Caco-2 (cell line): ENCODE measurements around the gene HMCN1. TPM values are rescaled to one million over a fixed set of nuclear protein-coding genes. Genes with fewer than 3 reads are reported as not detected.

Experiments used
- BruUV-seq: library from RNA; stranded (reverse); fragments of 400-500 nt; replicated peaks from 2 replicates; lab custom pipeline; 2021; lab: Mats Ljungman, UMichigan
- CTCF ChIA-PET: fragments of 300-600 bp; sonication (Branson Sonifier 250); formaldehyde crosslinking; loops from one replicate; lab custom pipeline; 2022; ENCODE audit warnings: antibody characterized with exemption; lab: Charles Lee
- POLR2A ChIA-PET: fragments of 300-600 bp; sonication (Branson Sonifier 250); formaldehyde crosslinking; loops from one replicate; lab custom pipeline; 2022; ENCODE audit warnings: antibody characterized with exemption; lab: Charles Lee
- DNase-seq, 2 experiments: peaks; one replicate each; pipeline versions ENCODE4 v3.0.0 to v3.0.0-alpha.2; 2020 to 2022
- H3K27me3 ChIP-seq: replicated peaks from 2 replicates; pipeline ENCODE4 v1.6.0; 2011; ENCODE audit warnings: low read length; ENCODE audit not compliant: control insufficient read depth, insufficient read depth
- H3K36me3 ChIP-seq: 2 replicates; pipeline ENCODE4 v1.5.1; 2011; ENCODE audit warnings: low read length; ENCODE audit not compliant: control insufficient read depth, insufficient read depth
- H3K4me1 ChIP-seq: fragments of 250-450 bp; sonication (Bioruptor Pico); 2 replicates; pipeline ENCODE4 v1.5.1; 2020; ENCODE audit warnings: mild to moderate bottlenecking
- H3K4me3 ChIP-seq: 2 replicates; pipeline ENCODE4 v1.5.1; 2011; ENCODE audit warnings: low read depth, mild to moderate bottlenecking, control low read depth, low read length
- H3K9me3 ChIP-seq: fragments of 250-450 bp; sonication (Bioruptor Pico); 2 replicates; pipeline ENCODE4 v1.5.1; 2020; ENCODE audit warnings: mild to moderate bottlenecking, moderate library complexity
- H3K27ac Mint-ChIP-seq: one replicate; pipeline ENCODE4 v1.8.0; 2022; ENCODE audit warnings: mixed read lengths; ENCODE audit not compliant: unreplicated experiment
- H3K27me3 Mint-ChIP-seq: one replicate; pipeline ENCODE4 v1.8.0; 2022; ENCODE audit warnings: mixed read lengths; ENCODE audit not compliant: insufficient read depth, unreplicated experiment
- H3K36me3 Mint-ChIP-seq: one replicate; pipeline ENCODE4 v1.8.0; 2022; ENCODE audit warnings: mild to moderate bottlenecking, mixed read lengths; ENCODE audit not compliant: insufficient read depth, unreplicated experiment
- H3K4me1 Mint-ChIP-seq: one replicate; pipeline ENCODE4 v1.8.0; 2022; ENCODE audit warnings: low read depth, mixed read lengths; ENCODE audit not compliant: unreplicated experiment
- H3K4me3 Mint-ChIP-seq: one replicate; pipeline ENCODE4 v1.8.0; 2022; ENCODE audit warnings: mild to moderate bottlenecking, moderate library complexity, mixed read lengths; ENCODE audit not compliant: unreplicated experiment
- H3K9me3 Mint-ChIP-seq: one replicate; pipeline ENCODE4 v1.8.0; 2022; ENCODE audit warnings: mixed read lengths; ENCODE audit not compliant: unreplicated experiment
- intact Hi-C: fragments of 100-400 bp; cut with micrococcal nuclease; formaldehyde crosslinking; loops from one replicate; pipeline ENCODE4 v1.10.0; 2022; ENCODE audit not compliant: unreplicated experiment
- total RNA-seq: library from RNA; stranded (reverse); gene quantifications from 2 replicates; pipeline ENCODE4 v1.2.3, GENCODE V29; 2022
- TF ChIP-seq, protein P1 (sequence below), 2 experiments: fragments of 200-600 bp in 1 of 2; IDR thresholded peaks; 1 replicate in 1 of 2; 2 replicates in 1 of 2; pipeline versions ENCODE4 v1.5.1 to v1.8.0; 2011 to 2022; ENCODE audit warnings: antibody characterized with exemption in 1 of 2, control low read depth in 1 of 2, inconsistent platforms in 1 of 2, low read depth in 1 of 2, low read length in 1 of 2, mild to moderate bottlenecking in 1 of 2, moderate library complexity in 1 of 2; ENCODE audit not compliant: insufficient read depth in 1 of 2, severe bottlenecking in 1 of 2, unreplicated experiment in 1 of 2

Gene HMCN1
- total RNA-seq, 1 experiment from 2014 or later: 0.02 TPM

DNA sequence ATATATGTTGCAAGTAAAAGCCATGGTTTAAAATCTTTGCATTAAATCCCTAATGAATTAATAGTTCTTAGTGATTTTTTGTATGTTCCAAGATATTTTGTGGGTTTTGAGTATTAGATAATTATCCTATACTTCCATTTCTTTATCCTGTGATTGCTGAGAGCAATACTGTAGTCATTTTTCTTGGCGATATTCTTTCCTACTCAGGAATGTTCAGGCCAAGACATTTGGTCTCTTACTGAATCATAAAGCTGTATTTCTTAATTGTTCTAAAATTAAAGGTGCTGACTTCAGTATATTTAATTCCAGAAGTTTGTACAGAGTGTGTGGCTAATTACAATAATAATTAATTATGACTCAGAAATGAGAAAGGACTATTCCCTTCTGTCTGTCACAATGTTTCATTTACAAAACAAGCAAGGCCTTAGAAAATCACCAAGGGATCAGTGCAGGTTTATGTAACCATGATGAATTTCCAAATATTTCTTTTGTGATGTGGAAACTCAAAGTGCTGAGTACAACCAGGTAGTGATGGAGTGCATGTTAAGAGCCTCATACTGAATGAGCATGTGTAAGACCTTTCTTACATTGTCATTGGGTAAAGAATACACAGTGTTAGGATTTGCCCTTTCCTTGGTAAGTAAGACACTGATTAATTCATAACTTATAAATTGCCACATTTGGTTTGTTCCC lies 161.2 kb downstream of the HMCN1 start:
- Mint-ChIP-seq H3K27me3 (peaks cover 11% of the 10 kb centered on the region), H3K4me1 (no peaks in the 10 kb centered on the region), H3K36me3 (no peaks in the 10 kb centered on the region), H3K4me3 (no peak overlapping the region), H3K27ac (no peak overlapping the region), H3K9me3 (peaks cover 9% of the 10 kb centered on the region)
- no peak for DNase-seq
- Histone ChIP-seq H3K9me3 (no peaks in the 10 kb centered on the region), H3K36me3 (no peaks in the 10 kb centered on the region), H3K27me3 (no peaks in the 10 kb centered on the region), H3K4me3 (no peak overlapping the region), H3K4me1 (no peaks in the 10 kb centered on the region)
- no TSS peak for BruUV-seq
- POLR2A ChIA-PET: no interaction called here
- TF ChIP-seq, protein P1, sequence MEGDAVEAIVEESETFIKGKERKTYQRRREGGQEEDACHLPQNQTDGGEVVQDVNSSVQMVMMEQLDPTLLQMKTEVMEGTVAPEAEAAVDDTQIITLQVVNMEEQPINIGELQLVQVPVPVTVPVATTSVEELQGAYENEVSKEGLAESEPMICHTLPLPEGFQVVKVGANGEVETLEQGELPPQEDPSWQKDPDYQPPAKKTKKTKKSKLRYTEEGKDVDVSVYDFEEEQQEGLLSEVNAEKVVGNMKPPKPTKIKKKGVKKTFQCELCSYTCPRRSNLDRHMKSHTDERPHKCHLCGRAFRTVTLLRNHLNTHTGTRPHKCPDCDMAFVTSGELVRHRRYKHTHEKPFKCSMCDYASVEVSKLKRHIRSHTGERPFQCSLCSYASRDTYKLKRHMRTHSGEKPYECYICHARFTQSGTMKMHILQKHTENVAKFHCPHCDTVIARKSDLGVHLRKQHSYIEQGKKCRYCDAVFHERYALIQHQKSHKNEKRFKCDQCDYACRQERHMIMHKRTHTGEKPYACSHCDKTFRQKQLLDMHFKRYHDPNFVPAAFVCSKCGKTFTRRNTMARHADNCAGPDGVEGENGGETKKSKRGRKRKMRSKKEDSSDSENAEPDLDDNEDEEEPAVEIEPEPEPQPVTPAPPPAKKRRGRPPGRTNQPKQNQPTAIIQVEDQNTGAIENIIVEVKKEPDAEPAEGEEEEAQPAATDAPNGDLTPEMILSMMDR (IDR thresholded peaks at IDR 0.05; ENCODE audit: insufficient read depth in 1 of 2, low read depth in 1 of 2, low read length in 1 of 2, severe bottlenecking in 1 of 2, unreplicated experiment in 1 of 2): no peak
- intact Hi-C loops: no loop called here
- CTCF ChIA-PET: no interaction called here

DNA sequence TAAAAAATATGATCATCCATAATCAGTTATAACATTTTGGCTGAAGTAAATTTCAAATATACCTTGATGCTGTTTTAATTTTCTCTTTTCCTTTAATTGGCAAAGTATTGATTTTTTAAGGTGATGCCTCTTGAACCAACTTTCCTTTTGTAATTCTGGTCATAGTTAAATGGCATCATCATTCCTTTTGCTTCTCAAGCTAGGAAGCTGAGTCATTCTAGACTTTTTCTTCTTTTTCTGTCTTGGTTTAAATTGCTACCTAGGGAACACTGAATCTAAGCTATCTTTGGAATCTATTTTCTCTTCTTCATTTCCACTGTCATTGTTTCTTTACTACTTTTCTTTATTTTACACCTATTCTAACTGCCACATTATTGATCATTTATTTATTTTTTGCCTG lies 162.7 kb downstream of the HMCN1 start:
- Mint-ChIP-seq H3K36me3 (no peaks in the 10 kb centered on the region), H3K4me3 (no peak overlapping the region), H3K9me3 (peaks cover 5% of the 10 kb centered on the region), H3K4me1 (no peaks in the 10 kb centered on the region), H3K27ac (no peak overlapping the region), H3K27me3 (peaks cover 11% of the 10 kb centered on the region)
- Histone ChIP-seq H3K4me3 (no peak overlapping the region), H3K36me3 (no peaks in the 10 kb centered on the region), H3K4me1 (no peaks in the 10 kb centered on the region), H3K9me3 (no peaks in the 10 kb centered on the region), H3K27me3 (no peaks in the 10 kb centered on the region)
- no TSS peak for BruUV-seq
- POLR2A ChIA-PET: no interaction called here
- intact Hi-C loops: no loop called here
- CTCF ChIA-PET: no interaction called here
- TF ChIP-seq, protein P1 (IDR thresholded peaks at IDR 0.05; ENCODE audit: insufficient read depth in 1 of 2, low read depth in 1 of 2, low read length in 1 of 2, severe bottlenecking in 1 of 2, unreplicated experiment in 1 of 2): no peak
- DNase-seq: no peak

DNA sequence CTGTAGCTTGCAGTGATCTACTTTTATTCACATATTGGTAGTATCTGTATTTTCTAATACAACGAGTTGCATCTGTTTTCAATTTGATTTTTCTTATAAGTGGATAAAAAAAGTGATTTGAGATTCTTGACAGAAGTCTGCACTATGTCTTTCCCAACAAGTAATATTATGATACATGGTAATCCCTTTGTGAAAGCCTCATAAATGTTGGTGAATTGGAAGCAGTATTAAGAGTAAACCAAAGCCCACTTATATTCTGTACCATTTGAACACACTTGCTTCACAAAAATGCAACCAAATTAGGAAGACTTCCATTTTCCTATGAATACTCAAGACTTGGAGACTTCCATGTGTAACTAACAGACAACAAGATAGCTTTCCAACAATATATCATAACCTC lies 172.0 kb downstream of the HMCN1 start:
- no peaks in the 10 kb centered on the region for H3K36me3 Mint-ChIP-seq
- intact Hi-C loops: no loop called here
- DNase-seq: no peak
- ChIA-PET CTCF (no interaction called here), POLR2A (no interaction called here)
- H3K27me3 Mint-ChIP-seq: peaks cover 7% of the 10 kb centered on the region
- BruUV-seq: no TSS peak
- Histone ChIP-seq H3K36me3 (no peaks in the 10 kb centered on the region), H3K4me1 (no peaks in the 10 kb centered on the region), H3K9me3 (no peaks in the 10 kb centered on the region), H3K27me3 (no peaks in the 10 kb centered on the region), H3K4me3 (no peak overlapping the region)
- no peak overlapping the region for H3K4me3 Mint-ChIP-seq
- no peak overlapping the region for H3K27ac Mint-ChIP-seq
- TF ChIP-seq, protein P1 (IDR thresholded peaks at IDR 0.05; ENCODE audit: insufficient read depth in 1 of 2, low read depth in 1 of 2, low read length in 1 of 2, severe bottlenecking in 1 of 2, unreplicated experiment in 1 of 2): no peak
- H3K9me3 Mint-ChIP-seq: no peaks in the 10 kb centered on the region
- H3K4me1 Mint-ChIP-seq: no peaks in the 10 kb centered on the region
